Hypothalamus (tissue), 51 donors: Measurements from ENCODE around the gene STOM.

ENCODE experiments used
- DNase-seq, 51 donors: peaks; one replicate each; lab custom pipeline; 2025; lab: John Stamatoyannopoulos, UW

STOM gene

GRCh38 chr9:121289772-121290370 is 80.2 kb downstream of the STOM start:
- no peak for DNase-seq

GRCh38 chr9:121289026-121289771 is 80.9 kb downstream of the STOM start:
- DNase-seq = peak in 32 of 51 donors; percentile 19 to 89 (median 66)
